HG03575 (cell line): Measurements from ENCODE around the gene IRF8.
A peak's percentile ranks its signal among the peaks of the same experiment; 100 is the strongest.
"Not testable (repeated sequence)": the region's sequence is repeated elsewhere in the genome, so short reads cannot be mapped to it uniquely, and the experiment has no call there.

Experiments
- ATAC-seq: cut with Tn5 transposase; IDR thresholded peaks from one replicate; pipeline ENCODE4 v1.9.1; 2021; ENCODE audit not compliant: unreplicated experiment, insufficient number of reproducible peaks, low FRiP score; ENCODE audit errors: extremely low read depth

IRF8 gene

DNA sequence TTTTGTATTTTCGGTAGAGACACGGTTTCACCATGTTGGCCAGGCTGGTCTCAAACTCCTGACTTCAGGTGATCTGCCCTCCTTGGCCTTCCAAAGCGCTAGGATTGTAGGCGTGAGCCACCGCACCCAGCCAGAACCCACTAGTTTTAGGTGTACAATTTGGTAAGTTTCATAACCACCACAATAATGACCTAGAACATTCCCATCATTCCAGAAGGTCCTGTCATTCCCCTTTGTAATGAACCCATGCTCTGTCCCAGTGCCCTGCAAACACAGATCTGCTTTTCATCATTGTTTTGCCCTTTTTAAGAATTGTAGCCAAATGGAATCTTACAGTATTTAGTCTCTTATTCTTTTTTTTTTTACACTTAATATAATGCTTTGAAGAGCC lies 35.6 kb upstream of the IRF8 start:
- no peak for ATAC-seq

DNA sequence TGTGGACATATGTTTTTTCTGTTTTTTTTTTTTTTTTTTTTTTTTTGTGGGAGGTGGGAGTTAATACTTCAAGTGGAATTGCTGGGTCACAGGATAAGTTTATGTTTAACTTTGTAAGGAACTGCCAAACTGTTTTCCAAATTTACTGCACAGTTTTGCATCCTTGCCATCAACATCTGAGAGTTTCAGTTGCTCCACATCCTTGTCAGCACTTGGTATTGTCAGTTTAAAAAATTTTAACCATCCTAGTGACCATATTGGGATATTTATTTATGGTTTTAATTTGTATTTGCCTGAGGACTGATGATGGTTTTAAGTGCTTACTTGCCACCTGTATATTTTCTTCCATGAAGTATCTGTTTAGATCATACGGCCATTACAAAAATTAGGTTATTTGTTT lies 34.0 kb upstream of the IRF8 start:
- ATAC-seq, result no peak

DNA sequence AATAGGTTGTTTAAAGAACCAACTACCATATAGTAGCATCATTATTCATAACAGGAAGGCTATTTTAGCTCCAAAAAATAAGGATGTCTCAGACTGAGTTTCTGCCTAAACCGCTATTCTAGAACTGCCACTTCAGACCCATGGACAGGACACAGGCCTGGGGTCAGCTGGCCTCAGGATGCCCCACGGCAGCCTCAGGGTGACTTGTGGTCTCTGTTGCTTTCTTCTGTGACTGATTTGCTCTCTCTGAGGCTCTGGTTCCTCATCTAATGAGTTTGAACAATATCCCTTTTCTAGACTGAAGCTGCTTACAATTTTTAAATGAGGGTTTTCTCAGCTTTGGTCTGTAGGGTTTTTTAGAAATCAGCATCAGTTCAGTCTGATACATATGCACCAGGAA lies 31.8 kb upstream of the IRF8 start:
- ATAC-seq, result no peak

DNA sequence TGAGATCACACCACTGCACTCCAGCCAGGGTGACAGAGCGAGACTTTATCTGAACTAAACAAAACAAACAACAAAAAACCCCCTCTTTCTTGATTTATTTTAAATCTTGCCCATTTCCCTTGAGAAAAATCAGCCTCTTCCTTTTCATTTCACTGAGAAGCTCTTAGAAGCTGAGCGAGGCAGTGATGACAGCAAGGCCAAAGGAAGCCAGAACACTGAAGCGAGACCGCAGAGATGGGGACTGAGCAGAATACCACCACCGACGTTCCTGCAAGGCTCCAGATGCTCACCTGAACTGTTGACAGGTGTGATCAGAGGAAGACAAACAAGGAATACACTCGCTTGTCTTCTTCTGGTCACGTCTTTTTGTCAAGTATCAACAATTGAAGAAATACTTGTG lies 30.5 kb upstream of the IRF8 start:
- no peak for ATAC-seq

DNA sequence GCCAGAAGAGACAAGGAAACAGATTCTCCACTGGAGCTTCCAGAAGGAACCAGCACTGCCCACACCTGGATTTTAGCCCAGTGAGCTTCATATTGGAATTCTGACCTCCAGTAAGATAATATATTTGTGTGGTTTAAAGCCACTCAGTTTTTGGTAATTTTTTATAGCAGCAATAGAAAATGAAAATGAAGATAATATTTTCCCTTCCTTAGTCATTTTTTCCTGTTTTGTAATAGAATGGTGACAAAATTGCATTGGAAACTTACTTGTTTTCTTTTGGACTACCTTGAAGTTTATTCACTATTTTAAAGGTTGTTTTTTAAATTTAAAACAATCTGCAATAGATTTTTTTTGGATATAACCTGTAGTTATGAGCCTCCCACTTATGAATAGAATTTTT lies 29.8 kb upstream of the IRF8 start:
- ATAC-seq, result no peak

DNA sequence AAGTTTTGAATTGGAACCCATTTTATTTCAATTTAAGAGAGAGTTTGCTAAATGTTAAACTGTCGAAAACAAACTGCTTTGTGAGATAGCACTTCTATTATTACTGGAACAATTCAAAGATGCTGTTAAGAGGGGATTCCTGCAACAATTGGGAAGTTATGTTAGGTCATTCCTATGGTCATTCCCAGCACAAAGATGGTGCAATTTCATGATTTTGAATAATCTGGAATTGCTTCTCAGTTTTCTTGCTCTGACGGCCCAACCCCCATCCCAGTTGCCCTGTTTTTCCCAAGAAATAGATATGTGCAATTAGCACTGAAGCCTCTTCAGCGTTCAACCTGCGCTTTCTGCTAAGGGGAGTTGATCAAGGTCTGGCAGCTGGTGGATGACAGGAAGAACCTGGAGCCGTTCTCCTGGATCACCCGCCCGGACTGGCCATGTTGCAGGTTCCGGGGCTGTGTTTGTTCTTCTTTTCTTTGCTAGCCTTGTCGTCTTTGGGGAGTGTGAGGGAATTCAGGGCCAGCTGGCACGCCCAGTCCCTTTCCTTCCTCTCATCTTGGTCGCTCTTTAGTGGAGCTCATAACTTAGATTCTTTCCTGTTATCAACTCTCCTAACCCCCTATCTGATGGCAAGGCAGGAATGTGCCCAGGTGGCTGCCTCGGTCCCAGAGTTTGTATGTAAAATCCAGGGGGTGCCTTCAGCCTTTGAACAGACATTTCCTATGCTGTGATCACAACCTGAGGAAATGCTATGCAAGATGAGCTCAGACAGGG lies 29.0 kb upstream of the IRF8 start:
- no peak for ATAC-seq

DNA sequence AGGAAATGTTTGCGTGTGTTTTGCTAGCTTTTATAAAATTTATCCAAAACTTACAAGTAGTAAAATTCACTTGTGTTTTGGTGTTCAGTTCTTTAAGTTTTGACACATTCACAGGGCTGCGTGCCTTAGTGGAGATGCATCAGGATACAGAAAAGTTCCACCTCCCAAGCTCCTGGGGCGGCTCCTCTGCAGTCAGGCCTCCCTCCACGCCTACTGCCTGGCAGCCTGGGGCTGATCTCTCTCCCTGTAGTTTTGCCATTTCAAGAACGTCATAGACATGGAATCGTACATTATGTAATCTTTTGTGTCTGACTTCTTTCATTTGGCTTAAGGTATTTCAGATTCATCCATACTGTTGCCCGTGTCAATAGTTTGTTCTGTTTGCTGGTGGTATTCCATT lies 27.2 kb upstream of the IRF8 start:
- ATAC-seq, result no peak

DNA sequence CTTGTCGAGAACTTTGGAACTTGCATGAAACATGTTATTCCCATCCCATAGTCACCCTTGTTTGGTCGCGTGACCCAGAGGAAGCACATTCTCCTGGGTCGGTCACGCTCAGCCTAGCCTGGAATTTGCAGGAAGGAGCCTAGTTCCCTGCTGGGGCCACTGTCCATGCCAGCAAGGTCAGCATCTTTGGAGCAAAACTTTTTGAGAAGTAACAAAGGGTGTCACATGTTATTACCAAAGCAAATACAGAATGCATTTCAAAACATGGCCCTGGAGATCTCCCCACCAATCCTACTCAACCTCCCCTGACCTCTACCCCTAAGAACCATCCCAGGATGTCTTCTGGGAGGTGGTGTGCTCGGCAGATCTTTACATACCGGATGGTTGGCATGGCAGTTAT lies 26.2 kb upstream of the IRF8 start:
- ATAC-seq, result no peak

DNA sequence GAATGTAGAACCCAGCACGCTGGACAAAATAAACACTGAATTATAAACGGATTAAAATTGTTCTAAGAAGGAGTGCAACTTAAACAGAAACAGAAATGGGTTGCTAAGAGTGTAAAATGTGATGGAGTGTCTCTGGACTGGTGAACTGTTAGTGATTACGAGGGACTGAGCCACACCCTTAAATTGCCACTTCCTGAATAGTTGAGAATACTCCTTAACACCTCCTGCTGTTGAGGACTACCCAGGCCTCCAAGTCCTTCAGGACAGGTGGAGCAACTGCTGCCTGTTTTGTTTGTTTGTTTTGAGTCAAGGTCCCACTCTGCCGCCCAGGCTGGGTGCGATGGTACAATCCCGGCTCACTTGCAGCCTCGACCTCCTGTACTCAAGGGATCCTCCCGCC lies 25.8 kb upstream of the IRF8 start:
- ATAC-seq, result no peak

DNA sequence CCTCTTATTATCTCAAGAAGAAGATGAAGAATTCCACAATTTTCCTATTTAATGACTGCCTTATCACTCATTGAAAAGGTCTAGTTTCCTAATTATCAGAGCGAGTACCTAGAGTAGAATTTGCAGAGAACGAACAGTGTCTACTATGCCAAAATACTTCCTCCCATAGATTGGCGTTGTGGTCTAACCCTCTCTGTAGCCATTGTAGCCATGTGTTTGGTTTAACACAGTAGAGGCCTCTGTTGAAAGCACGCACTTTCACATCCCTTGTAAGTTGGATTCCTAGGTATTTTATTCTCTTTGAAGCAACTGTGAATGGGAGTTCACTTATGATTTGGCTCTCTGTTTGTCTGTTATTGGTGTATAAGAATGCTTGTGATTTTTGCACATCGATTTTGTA lies 24.9 kb upstream of the IRF8 start:
- ATAC-seq, result not testable (repeated sequence)

DNA sequence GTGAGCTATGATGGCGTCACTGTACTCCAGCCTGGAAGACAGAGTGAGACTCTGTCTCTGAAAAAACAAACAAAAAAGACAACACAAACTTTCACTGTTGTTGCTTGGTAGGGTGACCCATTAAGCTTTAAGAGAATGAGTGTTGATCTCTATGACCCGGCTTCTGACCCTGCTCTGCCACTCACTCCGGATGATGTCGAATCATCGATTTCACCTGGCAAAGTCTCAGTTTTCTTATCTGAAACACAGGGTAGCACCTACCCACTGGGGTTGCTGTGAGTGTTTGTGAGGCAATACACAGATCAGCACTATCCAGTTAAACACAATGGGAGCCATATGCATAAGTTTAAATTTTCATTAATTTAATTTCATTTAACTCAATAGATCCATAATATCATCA lies 20.6 kb upstream of the IRF8 start:
- ATAC-seq, result no peak

DNA sequence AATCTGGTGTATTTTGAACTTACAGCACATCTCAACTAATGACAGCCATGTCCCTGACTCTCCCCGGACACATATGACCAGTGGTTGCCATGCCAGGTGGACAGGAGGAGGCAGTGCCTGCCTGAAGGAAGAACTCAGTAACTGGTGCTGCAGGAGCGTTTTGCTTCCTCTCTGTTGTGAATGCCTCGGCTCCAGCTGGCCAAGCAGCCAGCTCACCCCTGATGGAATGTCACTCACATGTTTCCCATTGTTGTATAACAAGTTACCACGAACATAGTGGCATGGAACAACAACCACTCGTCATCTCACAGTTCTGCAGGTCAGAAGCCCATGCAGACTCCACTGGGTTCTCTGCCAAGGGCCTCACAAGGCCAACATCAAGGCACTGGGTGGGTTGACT lies 20.1 kb upstream of the IRF8 start:
- no peak for ATAC-seq

DNA sequence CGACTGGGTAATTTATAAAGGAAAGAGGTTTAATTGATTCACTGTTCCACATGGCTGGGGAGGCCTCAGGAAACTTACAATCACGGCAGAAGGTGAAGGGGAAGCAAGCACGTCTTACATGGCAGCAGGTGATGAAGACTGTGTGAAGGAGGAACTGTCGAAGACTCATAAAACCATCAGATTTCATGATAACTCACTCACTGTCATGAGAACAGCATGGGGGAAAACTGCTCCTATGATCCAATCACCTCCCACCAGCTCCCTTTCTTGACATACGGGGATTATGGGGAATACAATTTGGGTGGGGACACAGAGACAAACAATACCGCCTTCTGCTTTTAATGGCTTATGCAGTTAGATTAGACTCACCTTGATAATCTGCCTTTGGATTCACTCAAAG lies 19.4 kb upstream of the IRF8 start:
- no peak for ATAC-seq

DNA sequence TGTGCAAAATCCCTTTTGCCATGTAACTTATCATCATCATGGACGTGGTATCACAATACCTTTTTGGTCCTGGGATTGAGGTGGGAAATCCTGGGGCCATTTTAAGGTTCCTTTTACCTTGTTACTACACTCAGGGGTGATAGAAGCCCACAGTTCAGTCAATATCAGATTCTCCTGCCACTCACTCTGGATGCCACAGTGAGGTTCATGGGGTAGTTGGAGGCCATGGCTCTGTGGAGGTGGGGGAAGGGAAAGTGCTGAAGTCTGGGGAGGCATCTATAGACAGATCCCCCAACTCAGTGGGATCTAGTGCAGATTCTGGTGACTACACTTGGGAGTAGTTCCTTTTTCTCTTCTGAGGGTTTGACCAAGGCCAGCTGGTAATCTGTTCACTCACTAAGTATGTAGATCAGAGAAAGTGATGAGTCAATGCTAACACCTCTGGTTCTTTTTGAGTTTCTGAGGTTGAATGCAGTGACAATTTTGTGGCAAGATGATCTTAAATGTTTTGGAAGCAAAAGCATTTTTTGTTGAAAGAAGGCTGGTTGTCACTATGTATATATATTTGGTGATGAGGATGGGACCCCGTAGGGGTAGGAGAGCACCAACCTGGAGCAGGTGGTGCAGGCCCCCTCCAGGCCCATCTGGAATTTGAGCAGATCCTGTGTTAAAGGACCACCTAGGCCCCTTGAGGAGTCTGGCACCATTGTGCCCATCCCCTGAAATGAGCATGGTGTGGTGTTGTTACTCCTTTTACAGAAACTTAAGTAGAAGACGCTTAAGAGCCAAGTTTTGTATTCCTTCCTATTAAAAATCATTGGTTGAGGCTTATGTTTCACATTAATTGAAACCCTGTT lies 18.8 kb upstream of the IRF8 start:
- ATAC-seq, result peak; percentile 60

DNA sequence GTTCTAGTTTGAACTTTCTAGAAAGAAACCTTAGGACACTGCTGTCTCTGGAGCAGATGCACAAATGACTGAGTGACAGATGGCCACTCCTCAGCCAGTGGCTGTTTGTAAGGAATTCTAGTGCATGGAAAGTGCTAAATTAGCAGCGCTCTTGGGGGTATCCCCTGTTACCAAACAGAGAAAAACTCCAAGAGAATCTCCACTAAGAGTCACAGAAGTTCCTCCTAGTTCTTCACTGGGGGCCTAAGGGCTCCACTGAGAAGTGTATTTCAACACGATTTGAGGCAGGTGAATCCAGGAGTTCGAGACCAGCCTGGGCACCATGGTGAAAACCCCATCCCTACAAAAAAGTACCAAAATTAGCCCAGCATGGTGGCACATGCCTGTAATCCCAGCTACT lies 18.1 kb upstream of the IRF8 start:
- no peak for ATAC-seq

DNA sequence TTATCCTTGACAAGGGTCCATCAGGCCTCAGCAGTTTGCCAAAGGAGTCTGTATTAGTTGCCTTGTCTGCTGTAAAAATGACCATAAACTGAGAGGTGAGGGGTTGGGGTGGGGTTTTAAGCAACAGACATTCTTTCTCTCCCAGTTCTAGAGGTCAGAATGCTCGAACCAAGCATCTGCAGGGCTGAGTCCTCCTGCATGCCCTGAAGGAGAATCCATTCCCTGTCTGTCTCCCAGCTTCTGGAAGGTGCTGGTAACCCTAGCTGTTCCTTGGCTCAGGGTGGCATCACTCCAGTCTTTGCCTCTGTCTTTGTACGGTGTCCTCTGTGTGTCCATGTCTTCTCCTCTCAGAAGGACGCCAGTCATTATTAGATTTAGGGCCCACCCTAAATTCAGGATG lies 17.5 kb upstream of the IRF8 start:
- no peak for ATAC-seq

DNA sequence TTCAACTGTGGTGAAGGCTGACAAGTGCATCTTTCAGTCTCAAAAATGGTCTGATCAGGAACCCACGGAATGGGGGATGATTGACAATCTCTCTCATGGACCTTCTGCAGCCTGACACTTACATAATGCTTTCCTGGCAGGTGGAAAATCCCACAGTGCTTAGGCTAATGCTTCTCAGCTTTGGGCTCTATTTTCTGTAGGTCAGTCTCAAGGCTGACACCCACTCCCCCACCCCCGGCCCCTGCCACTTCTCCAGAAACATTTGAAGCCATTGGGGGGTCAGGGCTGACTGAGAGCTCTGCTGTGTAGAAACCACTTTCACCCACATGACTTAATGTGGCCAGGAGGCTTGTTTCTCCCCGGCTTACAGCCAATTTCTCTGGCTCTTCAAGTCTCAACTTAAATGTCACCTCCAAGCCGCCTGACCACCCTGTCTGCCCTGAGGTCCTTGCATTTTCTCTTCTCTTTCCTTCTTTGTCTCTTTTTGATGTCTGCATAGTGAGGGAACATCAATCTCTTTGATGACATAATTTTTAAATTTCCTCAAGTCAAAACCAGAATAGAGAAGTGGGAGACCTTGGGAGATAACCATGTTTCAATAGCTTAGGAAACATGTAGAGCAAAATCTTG lies 16.7 kb upstream of the IRF8 start:
- ATAC-seq, result no peak

DNA sequence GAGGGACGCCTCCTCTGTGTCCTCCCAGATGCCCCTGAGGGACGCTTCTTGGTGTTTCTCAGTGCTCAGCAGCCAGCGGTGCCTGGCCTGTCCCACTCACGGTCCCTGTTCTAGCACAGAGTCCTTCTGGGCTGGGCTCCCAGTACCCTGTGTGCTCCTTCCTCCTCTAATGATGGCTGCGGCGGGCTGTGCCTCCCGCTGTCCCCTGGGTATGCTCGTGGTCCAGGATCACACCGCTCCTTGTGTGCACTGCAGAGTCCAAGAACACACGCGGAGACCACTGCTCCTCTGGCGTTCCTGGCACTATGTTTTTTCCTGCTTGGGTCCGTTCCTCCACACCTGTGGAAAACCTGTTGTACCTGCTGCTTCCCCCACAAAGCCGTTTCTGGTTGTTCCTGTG lies 15.1 kb upstream of the IRF8 start:
- no peak for ATAC-seq

DNA sequence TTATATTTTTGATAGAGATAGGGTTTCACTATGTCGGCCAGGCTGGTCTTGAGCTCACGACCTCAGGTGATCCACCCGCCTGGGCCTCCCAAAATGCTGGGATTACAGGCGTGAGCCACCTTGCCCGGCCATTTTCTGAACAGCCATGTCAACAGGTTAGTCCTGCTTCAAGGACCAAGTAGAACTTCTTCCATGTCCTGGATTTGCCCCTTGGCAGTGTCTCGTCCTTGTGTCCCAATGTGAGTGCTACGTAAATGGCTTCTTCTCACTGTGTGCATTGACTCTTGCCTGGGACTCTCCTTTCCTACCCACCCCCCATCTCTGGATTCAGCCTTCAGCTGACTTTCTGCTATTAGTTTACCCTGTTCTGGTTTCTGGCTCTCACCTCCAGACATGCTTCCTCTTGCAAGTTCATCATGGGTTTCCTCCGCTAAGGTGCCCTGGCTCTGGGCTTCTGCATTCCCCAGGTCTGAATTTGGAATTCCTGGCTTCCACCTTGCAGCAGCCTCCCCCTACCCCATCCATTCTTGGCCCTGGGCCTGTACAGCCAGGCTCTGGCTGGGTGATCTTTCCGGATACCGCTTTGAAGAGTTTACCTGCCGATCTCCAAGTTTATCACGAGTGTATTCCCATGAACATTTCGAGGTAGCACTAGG lies 14.0 kb upstream of the IRF8 start:
- ATAC-seq, result no peak

DNA sequence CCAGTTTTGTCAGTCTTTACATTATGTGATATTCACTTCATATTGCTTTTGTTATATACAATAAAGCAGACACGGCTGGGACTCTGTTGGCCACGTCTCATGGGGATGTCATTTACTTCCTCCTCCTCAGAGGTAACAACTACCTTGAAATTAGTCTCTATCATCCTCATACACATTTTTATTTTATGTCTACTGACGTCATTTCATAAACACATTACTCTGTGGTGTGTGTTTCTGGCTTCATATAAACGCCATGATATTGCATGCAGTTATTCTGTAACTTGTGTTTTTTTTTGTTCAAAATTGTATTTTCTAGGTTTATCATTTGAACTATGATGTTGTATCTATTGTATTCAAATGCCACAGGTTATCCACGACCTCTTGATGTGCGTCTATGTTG lies 13.4 kb upstream of the IRF8 start:
- no peak for ATAC-seq
